Fibroblast of skin of abdomen (primary cell): Measurements from ENCODE around the gene MMP27.

Experiments used
- DNase-seq: peaks from one replicate; pipeline ENCODE4 v3.0.0-alpha.2; 2013

MMP27 gene

DNA sequence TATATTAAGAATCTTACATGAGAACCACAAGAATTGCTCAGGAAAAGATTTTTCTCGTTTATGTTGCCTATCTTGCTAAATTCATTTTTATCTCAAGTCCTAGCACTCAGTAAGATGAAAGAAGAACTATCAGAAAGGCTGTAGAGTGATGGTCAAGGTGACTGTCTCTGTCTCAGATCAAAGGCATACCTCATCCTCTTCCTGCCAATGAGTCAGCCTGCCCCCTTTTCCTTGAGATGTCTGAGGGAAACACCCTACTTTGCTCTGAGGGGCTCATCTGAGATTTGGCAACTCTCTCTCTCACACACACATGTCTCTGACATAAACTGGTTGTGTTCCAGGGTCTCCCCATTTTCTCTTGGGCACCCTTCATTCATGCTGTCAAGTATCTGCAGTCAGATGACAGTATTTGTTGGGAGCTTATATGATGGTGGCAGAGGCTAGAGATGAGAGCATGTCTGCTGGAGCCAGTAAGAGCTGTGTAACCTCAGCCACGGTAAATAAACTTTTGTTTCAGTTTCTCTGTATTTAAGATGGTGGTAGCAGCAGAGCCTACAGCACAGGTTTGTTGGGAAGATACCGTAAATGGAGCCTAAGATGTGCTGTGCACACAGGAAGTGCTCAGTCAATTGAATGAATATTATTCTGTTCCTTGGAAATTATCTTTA is 1.6 kb downstream of the MMP27 start:
- no peak for DNase-seq

GRCh38 chr11:102695201-102695600 is 10.4 kb downstream of the MMP27 start:
- DNase-seq, result no peak

DNA sequence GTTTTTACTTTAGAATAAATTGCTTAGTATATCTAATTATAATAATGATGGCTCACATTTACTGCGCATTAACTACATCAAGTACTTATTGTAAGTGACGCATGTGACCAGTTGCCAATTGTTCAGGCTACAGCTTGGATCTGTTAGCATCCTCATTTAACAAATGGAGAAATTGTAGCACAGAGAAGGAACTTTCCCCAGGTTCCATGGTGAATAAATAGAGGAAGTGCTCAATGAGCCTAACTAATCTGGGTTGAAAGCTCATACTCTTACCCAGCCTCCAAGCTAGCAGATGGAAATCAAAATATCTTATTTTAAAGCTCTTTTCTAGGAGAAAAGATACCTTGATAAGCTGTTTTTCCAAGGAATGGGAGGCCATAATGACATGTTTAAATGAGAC is 19.8 kb downstream of the MMP27 start:
- no peak for DNase-seq

- DNase-seq, result no peak
Observed at GRCh38 chr11:102685338-102685737, 20.2 kb downstream of the MMP27 start.

DNA sequence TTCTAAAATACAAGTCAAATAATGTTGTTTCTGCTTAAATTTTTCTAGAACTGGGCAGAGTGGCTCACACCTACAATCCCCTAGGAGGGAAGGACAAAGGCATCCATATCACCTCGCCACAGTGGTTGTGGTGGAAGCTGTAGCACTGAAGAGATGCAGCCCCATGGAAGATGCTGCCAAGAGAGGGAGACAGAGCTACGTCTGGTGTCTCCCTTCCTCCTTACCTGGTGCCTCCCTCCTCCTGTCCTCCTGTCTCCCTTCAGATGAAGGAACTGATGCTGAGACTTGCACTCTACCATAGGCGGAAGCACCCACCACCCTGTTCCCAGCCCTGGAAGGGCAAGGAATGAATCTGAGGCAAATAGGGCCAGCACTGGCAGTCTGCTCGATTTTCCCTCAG is 22.3 kb downstream of the MMP27 start:
- DNase-seq, result no peak

DNA sequence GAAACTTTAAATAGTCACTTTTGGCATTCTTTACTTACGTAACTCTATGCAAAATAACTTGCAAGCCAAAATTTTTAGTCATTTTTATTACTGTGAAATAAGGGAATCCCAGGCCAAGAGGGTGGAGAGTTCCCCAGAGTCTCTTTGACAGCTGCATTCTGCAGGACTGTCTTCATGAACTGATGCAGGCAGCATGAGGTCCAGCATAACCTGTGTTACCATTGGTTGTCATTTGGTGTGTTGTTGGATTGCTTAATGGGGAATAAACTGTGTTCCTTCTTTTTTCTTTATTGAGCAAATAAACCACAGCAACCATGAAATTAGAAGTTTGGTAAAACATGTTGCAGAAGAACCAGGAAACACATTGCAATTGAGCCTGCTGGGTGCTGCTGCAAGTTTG is 24.6 kb downstream of the MMP27 start:
- DNase-seq, result peak; percentile 52

- no peak for DNase-seq
Observed at GRCh38 chr11:102678022-102678421, 27.5 kb downstream of the MMP27 start.

DNA sequence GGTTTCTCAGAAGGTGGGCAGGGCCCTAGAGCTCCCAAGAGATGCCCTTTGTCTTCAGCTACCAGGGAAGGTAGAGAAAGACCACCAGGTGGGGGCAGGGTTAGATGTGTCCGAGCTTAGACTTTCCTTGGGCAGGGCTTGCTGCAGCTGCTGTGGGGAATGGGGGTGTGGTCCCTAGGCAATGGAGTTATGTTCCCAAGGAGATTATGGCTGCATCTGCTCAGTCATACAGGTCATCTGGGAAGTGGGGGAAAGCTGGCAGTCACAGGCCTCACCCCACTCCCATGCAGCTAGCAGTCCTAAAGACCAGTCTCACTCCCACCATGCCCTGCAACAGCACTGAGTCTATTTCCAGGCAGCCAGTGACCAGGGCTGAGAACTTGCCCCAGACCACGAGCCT is 29.5 kb downstream of the MMP27 start:
- no peak for DNase-seq

DNA sequence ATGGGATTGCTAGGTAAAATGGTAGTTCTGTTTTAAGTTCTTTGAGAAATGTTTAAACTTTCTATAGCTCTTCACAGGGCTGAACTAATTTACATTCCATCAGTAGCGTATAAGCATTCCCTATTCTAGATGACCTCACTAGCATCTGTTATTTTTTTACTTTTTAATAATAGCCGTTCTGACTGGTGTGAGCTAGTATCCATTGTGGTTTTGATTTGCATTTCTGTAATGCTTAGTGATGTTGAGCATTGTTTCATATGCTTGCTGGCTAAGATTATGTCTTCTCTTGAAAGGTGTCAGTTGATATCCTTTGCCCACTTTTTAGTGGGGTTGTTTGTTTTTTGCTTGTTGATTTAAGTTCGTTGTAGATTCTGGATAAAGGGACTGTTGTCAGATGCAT is 35.9 kb downstream of the MMP27 start:
- peak; percentile 62 for DNase-seq

- peak; percentile 53 for DNase-seq
Observed at GRCh38 chr11:102666331-102666957, 39.1 kb downstream of the MMP27 start.

DNA sequence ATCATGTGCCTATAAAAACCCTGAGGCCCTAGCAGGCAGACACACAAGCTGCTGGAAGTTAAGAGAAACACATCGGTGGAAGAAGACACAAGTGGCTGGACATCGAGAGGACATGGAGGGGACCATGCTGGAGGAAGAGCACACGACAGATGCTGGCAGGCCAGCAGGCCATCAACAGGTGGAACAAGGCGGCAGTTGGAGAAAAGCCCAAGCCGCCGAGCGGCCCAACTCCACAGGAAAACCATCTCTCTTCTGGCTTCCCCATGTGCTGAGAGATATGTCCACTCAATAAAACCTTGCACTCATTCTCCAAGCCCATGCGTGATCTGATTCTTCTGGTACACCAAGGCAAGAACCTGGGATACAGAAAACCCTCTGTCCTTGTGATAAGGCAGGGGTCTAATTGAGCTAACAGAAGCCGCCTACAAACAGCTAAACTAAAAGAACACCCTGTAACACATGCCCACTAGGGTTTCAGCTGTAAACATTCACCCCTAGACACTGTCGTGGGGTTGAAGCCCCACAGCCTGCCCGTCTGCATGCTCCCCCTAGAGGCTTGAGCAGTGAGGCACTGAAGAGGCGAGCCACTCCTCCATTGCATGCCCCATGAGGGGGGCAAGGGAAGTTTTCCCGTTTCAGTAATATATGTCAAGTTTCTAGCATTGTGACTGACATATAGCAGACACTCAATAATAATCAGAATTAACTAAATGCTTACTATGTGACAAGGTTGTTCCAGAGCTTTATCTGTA is 41.4 kb downstream of the MMP27 start:
- DNase-seq, result no peak

DNA sequence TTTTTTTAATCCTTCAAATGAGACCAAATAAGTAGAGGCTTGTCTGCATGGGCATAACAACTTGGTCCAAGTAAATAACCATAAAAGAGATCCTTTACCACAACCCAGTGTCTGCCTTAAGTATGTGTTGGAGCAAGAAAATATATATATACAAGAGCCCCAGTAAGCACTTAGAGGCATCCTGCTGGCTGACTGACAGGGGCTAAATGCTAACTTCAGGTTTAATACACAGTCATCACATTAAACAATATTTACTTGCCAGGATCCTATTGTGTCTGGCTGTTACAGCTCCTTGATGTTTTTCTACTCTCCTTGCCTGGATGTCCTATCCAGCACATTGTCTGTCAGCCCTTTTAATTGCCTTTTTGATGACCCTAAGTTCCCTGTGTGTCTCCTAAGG is 43.0 kb downstream of the MMP27 start:
- DNase-seq, result no peak

- no peak for DNase-seq
Observed at GRCh38 chr11:102661040-102661439, 44.5 kb downstream of the MMP27 start.

GRCh38 chr11:102656528-102656927 is 49.0 kb downstream of the MMP27 start:
- DNase-seq, result no peak

DNA sequence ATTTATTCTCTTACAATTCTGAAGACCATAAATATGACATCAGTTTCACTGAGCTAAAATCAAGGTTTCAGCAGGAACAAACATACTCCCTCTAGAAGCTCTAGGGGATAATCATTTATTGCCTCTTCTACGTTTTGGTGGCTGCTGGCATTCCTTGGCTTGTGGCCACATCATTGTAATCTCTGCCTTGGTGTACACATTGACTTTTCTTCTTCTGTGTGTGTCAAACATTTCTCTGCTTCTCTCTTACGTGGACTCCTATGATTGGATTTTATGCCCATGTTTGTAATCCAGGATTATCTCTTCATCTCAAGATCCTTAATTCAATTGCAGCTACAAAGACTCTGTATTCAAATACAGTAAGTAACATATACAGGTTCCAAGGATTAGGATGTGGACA is 50.0 kb downstream of the MMP27 start:
- no peak for DNase-seq

GRCh38 chr11:102654761-102655160 is 50.8 kb downstream of the MMP27 start:
- DNase-seq, result no peak

GRCh38 chr11:102653744-102654291 is 51.8 kb downstream of the MMP27 start:
- no peak for DNase-seq

- no peak for DNase-seq
Observed at GRCh38 chr11:102647430-102647829, 58.1 kb downstream of the MMP27 start.

DNA sequence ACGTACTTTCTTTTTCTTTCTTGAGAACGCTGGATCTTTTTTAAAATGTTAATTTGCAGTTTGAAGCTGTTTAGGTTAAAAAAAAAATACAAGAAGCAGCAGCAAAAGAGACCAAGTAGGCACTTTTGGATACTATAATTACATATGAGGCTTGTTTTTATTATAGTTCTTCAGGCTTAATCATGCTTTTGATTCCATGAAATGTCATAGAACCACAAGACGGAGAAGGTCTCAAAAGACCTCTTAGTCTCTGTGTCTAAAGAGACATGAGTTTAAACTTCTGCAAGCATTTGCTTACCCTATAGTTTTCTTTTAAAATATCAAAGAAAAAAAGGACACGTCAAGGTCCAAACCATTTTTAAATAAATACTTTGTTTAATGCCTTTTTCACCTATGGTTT is 61.6 kb downstream of the MMP27 start:
- no peak for DNase-seq
